Measurements from ENCODE around the gene ST8SIA2.

DNA sequence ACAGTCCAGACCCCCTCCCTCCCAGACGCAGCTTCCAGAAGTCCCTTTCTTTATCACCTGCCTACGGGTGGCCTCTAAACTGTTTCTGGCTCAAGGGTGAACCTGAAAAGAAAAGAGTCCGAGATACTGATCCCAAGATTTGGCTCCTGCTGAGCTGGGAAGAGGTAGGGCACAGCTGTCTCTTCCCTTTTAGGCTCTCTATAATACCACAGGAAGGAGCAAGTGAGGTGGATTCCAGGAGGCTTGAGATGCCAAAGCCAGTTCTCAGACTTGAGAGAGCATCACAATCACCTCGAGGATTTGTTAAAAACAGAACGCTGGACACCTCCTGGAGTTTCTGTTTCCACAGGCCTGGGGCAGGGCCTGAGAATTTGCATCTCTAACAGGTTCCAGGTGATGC, 12.3 kb downstream of the ST8SIA2 start:
- TF ChIP-seq CTCF (IDR thresholded peaks at IDR 0.05): no peak
- TF ChIP-seq POLR2A (IDR thresholded peaks at IDR 0.05): no peak

Data from adrenal gland (tissue), 5 donors.